Coronary artery (tissue), 2 donors: Measurements from ENCODE around the gene OR2L5.

Experiments
- DNase-seq: peaks from one replicate; pipeline ENCODE4 v3.0.0-alpha.2; 2017; ENCODE audit warnings: low spot score
- H3K27ac ChIP-seq, 2 donors: fragments of 200-600 bp; sonication (generic); one replicate each; pipeline ENCODE4 v1.5.1; 2016 to 2019
- H3K4me3 ChIP-seq: fragments of 200-600 bp; sonication (generic); 2 replicates; pipeline ENCODE4 v1.5.1; 2016; ENCODE audit warnings: mild to moderate bottlenecking, moderate library complexity
- TF ChIP-seq, protein P1 (sequence below): fragments of 200-600 bp; sonication (generic); IDR thresholded peaks from one replicate; pipeline ENCODE4 v1.5.1; 2019; ENCODE audit warnings: antibody characterized with exemption

The OR2L5 gene

DNA sequence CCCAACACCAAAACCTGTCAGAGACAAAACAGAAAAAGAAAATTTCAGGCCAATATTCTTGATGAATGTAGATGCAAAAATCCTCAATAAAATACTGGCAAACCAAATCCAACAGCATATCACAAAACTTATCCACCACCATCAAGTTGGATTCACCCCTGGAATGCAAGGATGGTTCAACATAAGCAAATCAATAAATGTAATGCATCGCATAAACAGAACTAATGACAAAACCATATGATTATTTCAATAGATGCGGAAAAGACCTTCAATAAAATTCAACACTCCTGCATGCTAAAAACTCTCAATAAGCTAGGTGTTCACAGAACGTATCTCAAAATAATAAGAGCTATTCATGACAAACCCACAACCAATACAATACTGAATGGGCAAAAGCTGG is 3.8 kb upstream of the OR2L5 start:
- DNase-seq, result no peak
- H3K27ac ChIP-seq, result no peak overlapping the region
- TF ChIP-seq, protein P1, sequence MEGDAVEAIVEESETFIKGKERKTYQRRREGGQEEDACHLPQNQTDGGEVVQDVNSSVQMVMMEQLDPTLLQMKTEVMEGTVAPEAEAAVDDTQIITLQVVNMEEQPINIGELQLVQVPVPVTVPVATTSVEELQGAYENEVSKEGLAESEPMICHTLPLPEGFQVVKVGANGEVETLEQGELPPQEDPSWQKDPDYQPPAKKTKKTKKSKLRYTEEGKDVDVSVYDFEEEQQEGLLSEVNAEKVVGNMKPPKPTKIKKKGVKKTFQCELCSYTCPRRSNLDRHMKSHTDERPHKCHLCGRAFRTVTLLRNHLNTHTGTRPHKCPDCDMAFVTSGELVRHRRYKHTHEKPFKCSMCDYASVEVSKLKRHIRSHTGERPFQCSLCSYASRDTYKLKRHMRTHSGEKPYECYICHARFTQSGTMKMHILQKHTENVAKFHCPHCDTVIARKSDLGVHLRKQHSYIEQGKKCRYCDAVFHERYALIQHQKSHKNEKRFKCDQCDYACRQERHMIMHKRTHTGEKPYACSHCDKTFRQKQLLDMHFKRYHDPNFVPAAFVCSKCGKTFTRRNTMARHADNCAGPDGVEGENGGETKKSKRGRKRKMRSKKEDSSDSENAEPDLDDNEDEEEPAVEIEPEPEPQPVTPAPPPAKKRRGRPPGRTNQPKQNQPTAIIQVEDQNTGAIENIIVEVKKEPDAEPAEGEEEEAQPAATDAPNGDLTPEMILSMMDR, result no peak
- H3K4me3 ChIP-seq, result no peak overlapping the region

DNA sequence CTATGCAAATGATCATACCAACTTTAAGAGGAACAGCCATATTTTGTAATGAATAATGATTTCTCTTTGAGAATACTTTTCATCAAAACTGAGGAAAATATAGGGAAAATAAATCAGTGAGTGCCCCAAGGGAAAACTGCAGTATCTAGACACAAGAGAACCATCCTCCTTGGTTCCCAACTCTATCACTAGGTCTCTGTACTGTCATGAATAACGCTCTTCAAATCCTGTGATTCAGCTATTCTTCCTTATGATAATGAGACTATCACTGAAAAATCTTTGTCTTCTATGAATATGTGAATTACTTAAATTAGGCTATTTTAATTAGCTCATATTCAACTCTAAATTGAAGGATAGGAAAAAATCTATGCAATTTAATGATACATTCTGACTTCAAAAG is 2.3 kb downstream of the OR2L5 start:
- no peak overlapping the region for H3K4me3 ChIP-seq
- DNase-seq, result no peak
- TF ChIP-seq, protein P1, result no peak
- no peak overlapping the region for H3K27ac ChIP-seq

DNA sequence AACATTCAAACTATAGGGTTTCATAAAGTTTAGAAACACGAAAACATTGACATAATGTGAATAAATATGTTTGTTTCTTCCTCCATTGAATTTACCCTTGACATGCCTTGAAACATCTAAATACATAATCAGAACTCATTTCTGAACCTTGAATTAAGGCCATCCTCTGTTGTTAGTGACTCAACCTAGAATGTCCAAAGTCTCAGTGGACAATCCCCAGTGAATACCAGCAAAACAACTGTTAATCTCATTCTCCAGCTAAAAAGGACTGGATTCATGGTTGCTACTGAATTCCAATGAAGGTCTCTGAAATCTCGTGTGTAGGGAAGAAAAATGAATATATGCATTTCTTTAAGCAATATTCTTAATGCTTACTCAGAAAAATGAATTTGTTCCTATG is 16.3 kb downstream of the OR2L5 start, which contains the start of gene OR2L2:
Gene OR2L2, plus strand, starts transcription at position 301 of the 400 bp plus-strand sequence. CDS start 8,198 bp downstream, outside the sequence.
- no peak within 1 kb of the TSS for H3K27ac ChIP-seq
- TF ChIP-seq, protein P1, result no peak
- DNase-seq, result no peak

DNA sequence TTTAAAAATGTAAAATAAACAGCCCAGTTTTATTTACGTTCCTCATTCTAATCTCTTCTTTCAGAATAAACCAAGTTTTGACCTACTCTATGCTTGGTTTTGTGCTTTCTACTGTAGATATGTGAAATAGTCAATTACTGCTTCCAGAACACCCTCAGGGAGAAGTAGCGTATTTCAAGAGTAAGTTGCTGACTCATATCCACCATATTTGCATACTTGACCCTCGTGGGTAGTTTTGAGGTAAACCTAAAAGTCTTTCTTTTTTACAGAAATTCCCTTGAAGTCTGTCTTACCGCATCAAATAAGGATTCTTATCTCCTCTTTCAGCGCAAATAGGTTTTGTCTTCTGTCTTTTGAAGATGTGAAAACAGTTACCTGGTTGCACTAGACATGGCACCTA is 31.7 kb downstream of the OR2L5 start:
- no peak for DNase-seq
- no peak overlapping the region for H3K4me3 ChIP-seq
- TF ChIP-seq, protein P1, result no peak
- no peak overlapping the region for H3K27ac ChIP-seq

More for the DNA sequence above, 16.3 kb downstream of the OR2L5 start, which contains the start of gene OR2L2:
- H3K4me3 ChIP-seq, result no peak within 1 kb of the TSS

DNA sequence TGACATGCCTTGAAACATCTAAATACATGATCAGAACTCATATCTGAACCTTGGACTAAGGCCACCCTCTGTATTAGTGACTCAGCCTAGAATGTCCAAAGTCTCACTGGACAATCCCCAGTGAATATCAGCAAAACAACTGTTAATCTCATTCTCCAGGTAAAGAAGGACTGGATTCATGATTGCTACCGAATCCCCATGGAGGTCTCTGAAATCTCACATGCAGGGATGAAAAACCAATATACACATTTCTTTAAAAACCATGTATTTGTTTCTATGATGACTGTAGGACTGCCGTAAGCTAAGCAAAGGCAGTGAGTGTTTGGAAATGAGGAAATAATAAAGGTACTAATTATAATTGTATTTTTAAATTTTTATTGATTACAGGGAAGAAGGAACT is 33.1 kb downstream of the OR2L5 start, which contains the start of gene OR2L3:
Gene OR2L3, plus strand, starts transcription at position 301 of the 400 bp plus-strand sequence. CDS start 13,846 bp downstream, outside the sequence.
- TF ChIP-seq, protein P1, result no peak
- H3K4me3 ChIP-seq, result no peak within 1 kb of the TSS
- no peak for DNase-seq
- H3K27ac ChIP-seq, result no peak within 1 kb of the TSS

DNA sequence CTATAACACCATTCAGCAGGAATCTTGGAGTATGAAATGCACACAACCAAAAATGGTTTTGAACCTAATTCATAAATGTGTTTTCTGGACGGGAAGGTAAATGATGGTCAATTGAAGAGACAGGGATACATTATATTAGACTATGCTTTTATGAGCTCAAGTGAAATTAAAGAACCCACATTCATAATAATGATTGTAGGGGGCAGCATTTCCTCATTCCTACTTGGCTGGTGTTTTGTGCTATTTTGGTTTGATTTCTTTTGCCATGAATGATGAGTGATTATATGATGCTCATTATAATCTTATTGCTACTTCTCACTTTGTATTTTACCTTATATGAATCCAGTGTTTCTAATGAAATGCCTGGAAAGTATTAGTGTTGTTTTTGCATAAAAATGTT is 33.5 kb downstream of the OR2L5 start:
- no peak for DNase-seq
- Histone ChIP-seq H3K27ac (no peak overlapping the region), H3K4me3 (no peak overlapping the region)
- TF ChIP-seq, protein P1, result no peak

DNA sequence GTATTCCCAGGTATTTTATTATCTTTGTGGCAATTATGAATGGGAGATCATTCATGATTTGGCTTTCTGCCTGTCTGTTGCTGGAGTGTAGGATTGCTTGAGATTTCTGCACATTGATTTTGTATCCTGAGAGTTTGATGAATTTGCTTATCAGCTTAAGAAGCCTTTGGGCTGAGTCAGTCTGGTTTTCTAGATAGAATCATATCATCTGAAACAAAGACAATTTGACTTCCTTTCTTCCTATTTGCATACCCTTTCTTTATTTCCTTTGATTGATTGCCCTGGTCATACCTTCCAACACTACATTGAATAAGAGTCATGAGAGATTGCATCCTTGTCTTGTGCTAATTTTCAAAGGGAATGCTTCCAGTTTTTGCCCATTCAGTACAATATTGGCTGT is 41.2 kb downstream of the OR2L5 start:
- H3K27ac ChIP-seq, result no peak overlapping the region

More for the DNA sequence above, 41.2 kb downstream of the OR2L5 start:
- no peak overlapping the region for H3K4me3 ChIP-seq
- TF ChIP-seq, protein P1, result no peak
- DNase-seq, result no peak
